BJ (cell line): ENCODE data around the gene VPS26C. TPM values are rescaled to one million over a fixed set of nuclear protein-coding genes. Genes with fewer than 3 reads are reported as not detected.

ENCODE experiments used
- CTCF ChIA-PET: fragments of 350-600 bp; formaldehyde crosslinking; extraction: SDS; loops from one replicate; lab custom pipeline; 2021; ENCODE audit warnings: antibody characterized with exemption, inconsistent platforms; lab: Yijun Ruan, JAX
- POLR2A ChIA-PET: fragments of 300-600 bp; sonication (Branson Sonifier 250); formaldehyde crosslinking; extraction: SDS; loops from one replicate; lab custom pipeline; 2021; ENCODE audit warnings: antibody characterized with exemption; lab: Charles Lee
- DNase-seq: peaks from one replicate; pipeline ENCODE4 v3.0.0-alpha.2; 2011; ENCODE audit warnings: low read depth
- H3K27me3 ChIP-seq: 2 replicates; pipeline ENCODE4 v1.6.0; 2011; ENCODE audit warnings: low read length; ENCODE audit not compliant: control insufficient read depth, insufficient read depth
- H3K36me3 ChIP-seq: 2 replicates; pipeline ENCODE4 v1.5.1; 2011; ENCODE audit warnings: low read length; ENCODE audit not compliant: control insufficient read depth, insufficient read depth
- H3K4me3 ChIP-seq: 2 replicates; pipeline ENCODE4 v1.5.1; 2011; ENCODE audit warnings: low read depth, mild to moderate bottlenecking, control low read depth, low read length
- CTCF ChIP-seq: IDR thresholded peaks from 2 replicates; pipeline ENCODE4 v1.5.1; 2011; ENCODE audit warnings: low read depth, mild to moderate bottlenecking, control low read depth, inconsistent platforms, low read length, moderate library complexity; ENCODE audit not compliant: insufficient read depth
- polyA plus RNA-seq: library from polyadenylated mRNA; depleted of rRNA; stranded (reverse); fragments of >200 nt; gene quantifications from 2 replicates; pipeline ENCODE4 v1.2.3, GENCODE V29; 2011

Gene VPS26C
- polyA plus RNA-seq, 1 experiment: 63.3 TPM

GRCh38 chr21:37186983-37187382 lies 80.2 kb downstream of the VPS26C start:
- peaks cover 10% of the 10 kb centered on the region; the same call in 1 of the 2 replicates for H3K36me3 ChIP-seq
- H3K4me3 ChIP-seq: no peak overlapping the region
- TF ChIP-seq CTCF: no peak
- no peaks in the 10 kb centered on the region for H3K27me3 ChIP-seq
- POLR2A ChIA-PET: interaction anchor here (0.7 kb wide), 1 partner anchor 821 kb away, joined by 5 read pairs; no protein-coding TSS in a partner anchor
- CTCF ChIA-PET: interaction anchor here (0.8 kb wide), 1 partner anchor 15 kb away, joined by 3 read pairs; no protein-coding TSS in a partner anchor
- DNase-seq: no peak

GRCh38 chr21:37184784-37185593 lies 82.1 kb downstream of the VPS26C start:
- Histone ChIP-seq H3K36me3 (peaks cover 10% of the 10 kb centered on the region; the same call in 1 of the 2 replicates), H3K4me3 (no peak overlapping the region), H3K27me3 (no peaks in the 10 kb centered on the region)
- CTCF ChIA-PET: interaction anchor here (2.2 kb wide), 1 partner anchor 12 kb away, joined by 11 read pairs; no protein-coding TSS in a partner anchor
- no peak for TF ChIP-seq CTCF
- no peak for DNase-seq
- POLR2A ChIA-PET: no interaction called here

GRCh38 chr21:37183749-37184148 lies 83.4 kb downstream of the VPS26C start:
- TF ChIP-seq CTCF: no peak
- H3K27me3 ChIP-seq: no peaks in the 10 kb centered on the region
- no peak for DNase-seq
- H3K4me3 ChIP-seq: no peak overlapping the region
- ChIA-PET CTCF (interaction anchor here (2.2 kb wide), 1 partner anchor 10 kb away, joined by 11 read pairs; no protein-coding TSS in a partner anchor), POLR2A (no interaction called here)
- H3K36me3 ChIP-seq: peaks cover 10% of the 10 kb centered on the region

GRCh38 chr21:37182222-37182621 lies 84.9 kb downstream of the VPS26C start:
- ChIA-PET CTCF (no interaction called here), POLR2A (no interaction called here)
- Histone ChIP-seq H3K27me3 (no peaks in the 10 kb centered on the region), H3K4me3 (no peak overlapping the region), H3K36me3 (peaks cover 9% of the 10 kb centered on the region)
- no peak for TF ChIP-seq CTCF
- no peak for DNase-seq

GRCh38 chr21:37181059-37181458 lies 86.1 kb downstream of the VPS26C start:
- ChIA-PET POLR2A (no interaction called here), CTCF (interaction anchor here (0.7 kb wide), 1 partner anchor 997 kb away, joined by 3 read pairs; no protein-coding TSS in a partner anchor)
- H3K36me3 ChIP-seq: peaks cover 6% of the 10 kb centered on the region

More at GRCh38 chr21:37181059-37181458, 86.1 kb downstream of the VPS26C start:
- no peak for DNase-seq
- Histone ChIP-seq H3K27me3 (no peaks in the 10 kb centered on the region), H3K4me3 (no peak overlapping the region)
- TF ChIP-seq CTCF: no peak
